GM10248 (cell line): ENCODE measurements around the gene C9orf50.

ENCODE experiments used
- CTCF ChIA-PET: fragments of 300-600 bp; sonication (Branson Sonifier 250); formaldehyde crosslinking; extraction: SDS; loops from one replicate; lab custom pipeline; 2021; ENCODE audit warnings: antibody characterized with exemption; lab: Yijun Ruan, JAX
- POLR2A ChIA-PET: fragments of 350-650 bp; sonication (Branson Sonifier 250); formaldehyde crosslinking; extraction: SDS; loops from one replicate; lab custom pipeline; 2020; ENCODE audit warnings: antibody characterized with exemption; lab: Yijun Ruan, JAX
- DNase-seq: peaks from one replicate; pipeline ENCODE4 v3.0.0; 2012; ENCODE audit errors: extremely low spot score
- TF ChIP-seq, protein P1 (sequence below): IDR thresholded peaks from 2 replicates; pipeline ENCODE4 v1.5.1; 2012; ENCODE audit warnings: mild to moderate bottlenecking, low read depth; ENCODE audit errors: extremely low read depth, missing control alignments, control extremely low read depth

Gene C9orf50

DNA sequence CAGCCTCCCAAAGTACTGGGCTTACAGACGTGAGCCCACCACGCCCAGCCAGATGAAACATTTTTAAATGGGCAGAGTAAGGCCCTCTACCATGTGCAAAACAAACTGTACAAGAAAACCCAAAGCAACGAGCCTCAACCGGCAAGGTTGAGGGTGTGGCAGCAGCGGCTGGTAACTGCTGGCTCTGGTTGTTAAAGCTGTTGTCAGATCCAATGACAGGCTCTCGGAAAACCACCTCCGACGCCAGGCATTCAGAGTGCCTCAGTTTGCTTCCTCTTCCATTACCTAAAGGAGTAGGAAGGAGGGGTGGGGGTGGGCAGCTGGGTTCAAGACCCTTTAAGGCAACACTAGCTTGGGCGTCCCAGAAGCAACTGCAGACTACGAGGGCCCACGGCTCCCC lies 23.5 kb upstream of the C9orf50 start:
- ChIA-PET CTCF (interaction anchor here (1.1 to 9.9 kb wide), 6 partner anchors 14 to 513 kb away, joined by 3 to 68 read pairs (median 6); partner anchors contain the start of gene NTMT1), POLR2A (no interaction called here)
- no peak for DNase-seq
- TF ChIP-seq, protein P1, sequence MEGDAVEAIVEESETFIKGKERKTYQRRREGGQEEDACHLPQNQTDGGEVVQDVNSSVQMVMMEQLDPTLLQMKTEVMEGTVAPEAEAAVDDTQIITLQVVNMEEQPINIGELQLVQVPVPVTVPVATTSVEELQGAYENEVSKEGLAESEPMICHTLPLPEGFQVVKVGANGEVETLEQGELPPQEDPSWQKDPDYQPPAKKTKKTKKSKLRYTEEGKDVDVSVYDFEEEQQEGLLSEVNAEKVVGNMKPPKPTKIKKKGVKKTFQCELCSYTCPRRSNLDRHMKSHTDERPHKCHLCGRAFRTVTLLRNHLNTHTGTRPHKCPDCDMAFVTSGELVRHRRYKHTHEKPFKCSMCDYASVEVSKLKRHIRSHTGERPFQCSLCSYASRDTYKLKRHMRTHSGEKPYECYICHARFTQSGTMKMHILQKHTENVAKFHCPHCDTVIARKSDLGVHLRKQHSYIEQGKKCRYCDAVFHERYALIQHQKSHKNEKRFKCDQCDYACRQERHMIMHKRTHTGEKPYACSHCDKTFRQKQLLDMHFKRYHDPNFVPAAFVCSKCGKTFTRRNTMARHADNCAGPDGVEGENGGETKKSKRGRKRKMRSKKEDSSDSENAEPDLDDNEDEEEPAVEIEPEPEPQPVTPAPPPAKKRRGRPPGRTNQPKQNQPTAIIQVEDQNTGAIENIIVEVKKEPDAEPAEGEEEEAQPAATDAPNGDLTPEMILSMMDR, result no peak

DNA sequence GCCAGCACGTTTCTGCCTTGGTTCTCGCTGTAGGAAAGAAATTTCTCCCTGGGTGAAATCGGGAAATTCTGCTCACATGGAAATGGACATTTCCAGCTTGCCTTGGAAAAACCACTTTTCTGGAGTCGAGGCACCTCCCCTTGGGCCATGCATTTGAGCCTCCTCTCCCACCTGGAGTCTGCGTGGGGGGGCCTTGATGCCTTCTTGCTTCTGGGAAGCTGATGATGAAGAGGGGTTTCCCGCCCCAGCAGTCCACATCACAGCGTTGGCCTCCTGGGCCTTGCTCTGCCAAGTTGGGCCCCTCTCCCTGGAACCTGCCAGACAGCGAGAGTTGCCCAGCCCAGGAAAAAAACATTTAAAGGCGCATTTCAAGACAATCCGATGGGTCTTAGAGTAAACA lies 22.8 kb upstream of the C9orf50 start:
- ChIA-PET POLR2A (no interaction called here), CTCF (interaction anchor here (1.1 to 9.9 kb wide), 6 partner anchors 14 to 512 kb away, joined by 3 to 68 read pairs (median 6); partner anchors contain the start of gene NTMT1)
- no peak for DNase-seq
- TF ChIP-seq, protein P1, result no peak

DNA sequence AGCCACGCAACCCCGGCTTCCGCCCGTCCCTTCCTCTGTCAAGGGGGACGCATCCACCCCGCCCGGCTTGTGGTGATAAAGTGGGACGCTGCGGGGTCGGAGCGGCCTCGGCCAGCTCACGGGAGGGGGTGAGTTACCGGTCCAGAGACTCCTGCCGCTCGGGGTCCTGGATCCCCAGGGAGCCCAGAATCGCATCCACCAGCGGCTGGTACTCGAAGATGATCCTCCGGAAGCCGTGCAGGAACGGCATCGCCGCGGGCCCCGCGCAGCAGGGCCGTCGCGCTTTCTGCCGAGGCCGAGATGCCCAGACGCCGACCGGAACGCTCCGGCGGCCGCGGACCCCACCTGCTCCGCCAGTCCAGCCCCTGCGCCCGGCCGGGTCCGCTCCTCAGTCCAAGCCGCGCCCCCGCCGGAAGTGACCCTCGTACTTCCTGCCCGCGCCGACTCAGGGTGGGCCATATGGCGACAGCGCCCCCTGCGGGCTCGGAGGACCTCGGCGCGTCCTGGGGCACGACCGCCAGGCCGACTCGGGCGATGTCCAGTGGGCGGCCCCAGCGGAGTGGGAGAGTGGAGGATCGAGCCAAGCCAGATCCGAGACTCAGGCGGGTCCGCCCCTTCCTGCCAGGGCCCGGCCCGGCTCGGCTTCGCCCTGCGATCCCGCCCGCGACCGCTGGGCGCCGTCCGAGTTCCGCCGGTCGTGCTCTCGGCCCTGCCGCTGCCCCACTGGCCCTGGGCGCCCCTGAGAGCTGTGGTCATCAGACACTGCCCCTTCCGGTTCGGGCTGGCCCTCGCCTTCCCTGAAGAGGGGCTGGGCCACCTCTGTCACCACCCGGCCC lies 21.1 kb upstream of the C9orf50 start, which contains the start of gene ASB6:
TSS of gene ASB6 (minus strand) at position 402 of the 836 bp plus-strand sequence. CDS start at position 250, 152 bp downstream.
- ChIA-PET POLR2A (no interaction called here), CTCF (interaction anchor here (0.6 to 9.9 kb wide), 11 partner anchors 10 to 163 kb away, joined by 3 to 68 read pairs (median 4); partner anchors contain the start of gene NTMT1)
- TF ChIP-seq, protein P1, result peak; percentile 83
- peak; percentile 100 for DNase-seq

DNA sequence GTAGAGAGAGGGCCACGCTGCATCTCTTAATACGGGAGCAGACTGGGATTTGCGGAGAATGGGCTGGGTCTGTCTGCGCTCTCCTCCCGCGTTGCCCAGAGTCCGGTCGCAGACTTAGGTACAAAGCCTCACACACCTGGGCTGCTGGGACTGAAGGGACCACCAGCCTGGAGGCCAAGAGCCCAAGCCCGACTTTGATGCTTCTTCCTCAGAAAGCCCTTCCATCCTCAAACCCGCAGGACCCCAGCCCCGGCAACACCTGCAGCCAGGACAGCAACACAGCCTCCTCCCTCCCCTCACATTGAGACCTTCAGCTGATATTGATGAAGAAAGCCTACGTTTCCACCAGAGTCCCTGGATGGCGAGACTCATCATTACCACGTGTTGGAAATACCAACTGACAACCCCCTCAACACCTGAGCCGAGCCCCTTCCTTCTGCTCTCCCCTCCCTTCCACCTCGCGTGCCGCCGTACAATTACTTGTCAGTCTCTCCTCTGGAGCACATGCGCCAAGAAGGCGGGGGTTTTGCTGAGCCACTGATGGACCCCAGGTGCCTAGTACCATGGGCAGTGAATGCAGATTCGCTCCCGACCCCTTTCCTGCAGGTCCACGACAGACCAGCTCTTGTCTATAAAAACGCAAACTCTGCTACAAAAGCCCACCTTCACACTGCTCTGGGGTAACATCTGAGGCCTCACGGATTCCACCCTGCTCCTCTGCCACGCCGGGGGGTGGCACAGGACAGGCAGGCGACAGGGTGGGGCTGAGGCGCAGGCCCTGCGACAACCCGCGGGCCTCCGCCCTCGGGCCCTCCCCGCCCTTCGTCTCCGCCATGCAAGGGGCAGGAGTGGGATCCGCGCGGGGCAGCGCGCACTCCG lies 20.2 kb upstream of the C9orf50 start:
- ChIA-PET CTCF (interaction anchor here (1.0 to 9.9 kb wide), 7 partner anchors 11 to 502 kb away, joined by 3 to 68 read pairs (median 5); partner anchors contain the start of gene NTMT1), POLR2A (interaction anchor here (0.6 kb wide), 1 partner anchor 254 kb away, joined by 3 read pairs; no protein-coding TSS in a partner anchor)
- DNase-seq, result no peak
- TF ChIP-seq, protein P1, result no peak

DNA sequence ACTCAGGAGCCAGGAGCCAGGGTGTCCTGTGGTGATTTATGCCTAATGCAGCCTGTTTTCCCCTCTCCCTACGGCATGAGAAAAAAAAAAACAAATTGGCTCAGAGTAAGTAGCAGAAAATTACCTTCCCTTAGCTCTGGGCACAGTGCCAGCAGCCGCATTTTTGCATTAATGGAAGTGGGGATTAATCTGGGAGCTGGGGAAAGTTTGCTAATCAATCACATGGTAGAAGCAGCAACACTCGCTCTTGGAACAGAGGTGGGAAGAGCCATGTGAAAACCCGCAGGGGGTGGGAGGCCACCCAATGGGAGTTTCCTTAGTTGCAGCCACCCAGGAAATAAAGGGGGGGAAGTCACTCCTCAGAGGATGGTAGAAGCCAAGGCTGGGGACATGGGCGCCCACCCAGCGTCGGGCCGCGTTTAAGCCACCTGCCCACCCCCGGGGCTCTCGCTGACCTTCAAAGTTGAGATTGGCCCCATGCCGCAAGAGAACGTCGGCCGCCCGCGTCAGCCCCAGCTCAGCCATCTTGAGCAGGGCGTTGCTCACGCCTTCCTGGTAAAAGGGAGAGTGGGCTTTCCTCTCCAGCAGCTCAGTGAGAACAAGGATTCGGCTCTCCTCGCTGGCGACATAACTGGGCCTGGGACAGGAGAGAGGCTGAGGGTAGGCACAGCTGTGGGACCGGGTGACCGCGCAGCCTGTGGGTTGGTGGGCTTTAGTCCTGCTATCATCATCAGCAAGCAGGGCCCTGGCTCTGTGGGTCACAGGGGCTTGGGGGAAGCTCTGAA lies 19.4 kb upstream of the C9orf50 start:
- CTCF ChIA-PET, result interaction anchor here (1.2 to 9.9 kb wide), 6 partner anchors 10 to 501 kb away, joined by 3 to 68 read pairs (median 6); partner anchors contain the start of gene NTMT1
- TF ChIP-seq, protein P1, result no peak
- no peak for DNase-seq
- POLR2A ChIA-PET, result interaction anchor here (0.6 to 1.0 kb wide), 2 partner anchors 16 to 255 kb away, joined by 3 read pairs; no protein-coding TSS in a partner anchor
